DND-41 (cell line): Measurements from ENCODE around the gene GSTK1.
A peak's percentile ranks its signal among the peaks of the same experiment; 100 is the strongest.

ENCODE experiments used
- ATAC-seq: fragments of 200-7000 bp; cut with Tn5 transposase; 3 replicates; pipeline ENCODE4 v1.9.1; 2021; ENCODE audit warnings: low read depth; ENCODE audit not compliant: insufficient read depth
- DNase-seq: peaks from one replicate; pipeline ENCODE4 v3.0.0-alpha.2; 2020
- H2AFZ ChIP-seq: 2 replicates; pipeline ENCODE4 v1.6.0; 2012; ENCODE audit warnings: low read depth, low read length
- H3K27ac ChIP-seq: 2 replicates; pipeline ENCODE4 v1.5.1; 2012; ENCODE audit warnings: low read length, inconsistent platforms
- H3K27me3 ChIP-seq: fragments of 200-600 bp; sonication (generic); 2 replicates; pipeline ENCODE4 v1.6.0; 2012; ENCODE audit warnings: low read length, mild to moderate bottlenecking, inconsistent platforms; ENCODE audit not compliant: insufficient read depth, poor library complexity
- H3K36me3 ChIP-seq: 2 replicates; pipeline ENCODE4 v1.5.1; 2012; ENCODE audit warnings: low read length, inconsistent platforms; ENCODE audit not compliant: insufficient read depth
- H3K4me1 ChIP-seq: 2 replicates; pipeline ENCODE4 v1.5.1; 2012; ENCODE audit warnings: mild to moderate bottlenecking, low read length; ENCODE audit not compliant: insufficient read depth
- H3K4me2 ChIP-seq: 2 replicates; pipeline ENCODE4 v1.6.0; 2012; ENCODE audit warnings: mild to moderate bottlenecking, moderate library complexity, low read length, inconsistent platforms; ENCODE audit not compliant: insufficient read depth
- H3K4me3 ChIP-seq, 2 experiments: fragments of 200-600 bp in 1 of 2; shearing (Covaris generic) in 1 of 2; 2 replicates each; pipeline ENCODE4 v1.5.1; 2012 to 2016; ENCODE audit warnings: inconsistent platforms in 2 of 2, low read length in 2 of 2, mild to moderate bottlenecking in 2 of 2, low read depth in 1 of 2, moderate library complexity in 1 of 2
- H3K79me2 ChIP-seq: 2 replicates; pipeline ENCODE4 v1.6.0; 2012; ENCODE audit warnings: low read length, inconsistent platforms; ENCODE audit not compliant: insufficient read depth
- H3K9ac ChIP-seq: 2 replicates; pipeline ENCODE4 v1.6.0; 2012; ENCODE audit warnings: low read depth, mild to moderate bottlenecking, inconsistent platforms, low read length, moderate library complexity
- H3K9me3 ChIP-seq: 2 replicates; pipeline ENCODE4 v1.5.1; 2012; ENCODE audit warnings: low read length, moderate library complexity, mild to moderate bottlenecking, inconsistent platforms; ENCODE audit not compliant: insufficient read depth, severe bottlenecking
- H4K20me1 ChIP-seq: 2 replicates; pipeline ENCODE4 v1.6.0; 2012; ENCODE audit warnings: low read length; ENCODE audit not compliant: insufficient read depth
- EZH2 ChIP-seq: IDR thresholded peaks from 3 replicates; pipeline ENCODE4 v1.6.1; 2012; ENCODE audit warnings: borderline replicate concordance, low read depth, mild to moderate bottlenecking, moderate library complexity, low read length, inconsistent platforms; ENCODE audit not compliant: severe bottlenecking
- TF ChIP-seq, protein P1 (sequence below): IDR thresholded peaks from 2 replicates; pipeline ENCODE4 v1.5.1; 2012; ENCODE audit warnings: borderline replicate concordance, low read length, moderate library complexity, mild to moderate bottlenecking; ENCODE audit not compliant: poor library complexity, severe bottlenecking; ENCODE audit errors: extremely low read depth

The GSTK1 gene

DNA sequence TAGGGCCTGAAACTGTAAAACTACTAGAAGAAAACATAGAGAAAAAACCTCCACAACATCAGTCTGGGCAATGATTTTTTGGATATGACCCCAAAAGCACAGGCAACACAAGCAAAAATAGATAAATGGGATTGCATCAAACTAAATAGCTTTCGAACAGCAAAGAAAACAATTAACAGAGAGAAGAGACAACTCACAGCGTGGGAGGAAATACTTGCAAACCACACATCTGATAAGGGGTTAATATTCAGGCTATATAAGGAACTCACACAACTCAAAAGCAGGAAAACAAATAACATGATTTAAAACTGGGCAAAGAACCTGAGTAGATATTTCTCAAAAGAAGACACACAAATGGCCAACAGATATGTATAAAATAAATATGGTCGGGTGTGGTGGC, 7.7 kb upstream of the GSTK1 start:
- no peaks in the 10 kb centered on the region for H3K36me3 ChIP-seq
- no peak for TF ChIP-seq EZH2
- TF ChIP-seq, protein P1, sequence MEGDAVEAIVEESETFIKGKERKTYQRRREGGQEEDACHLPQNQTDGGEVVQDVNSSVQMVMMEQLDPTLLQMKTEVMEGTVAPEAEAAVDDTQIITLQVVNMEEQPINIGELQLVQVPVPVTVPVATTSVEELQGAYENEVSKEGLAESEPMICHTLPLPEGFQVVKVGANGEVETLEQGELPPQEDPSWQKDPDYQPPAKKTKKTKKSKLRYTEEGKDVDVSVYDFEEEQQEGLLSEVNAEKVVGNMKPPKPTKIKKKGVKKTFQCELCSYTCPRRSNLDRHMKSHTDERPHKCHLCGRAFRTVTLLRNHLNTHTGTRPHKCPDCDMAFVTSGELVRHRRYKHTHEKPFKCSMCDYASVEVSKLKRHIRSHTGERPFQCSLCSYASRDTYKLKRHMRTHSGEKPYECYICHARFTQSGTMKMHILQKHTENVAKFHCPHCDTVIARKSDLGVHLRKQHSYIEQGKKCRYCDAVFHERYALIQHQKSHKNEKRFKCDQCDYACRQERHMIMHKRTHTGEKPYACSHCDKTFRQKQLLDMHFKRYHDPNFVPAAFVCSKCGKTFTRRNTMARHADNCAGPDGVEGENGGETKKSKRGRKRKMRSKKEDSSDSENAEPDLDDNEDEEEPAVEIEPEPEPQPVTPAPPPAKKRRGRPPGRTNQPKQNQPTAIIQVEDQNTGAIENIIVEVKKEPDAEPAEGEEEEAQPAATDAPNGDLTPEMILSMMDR, result no peak
- H3K9ac ChIP-seq, result no peak overlapping the region
- no peaks in the 10 kb centered on the region for H3K9me3 ChIP-seq
- ATAC-seq, result 0 out of 3 replicates have a peak, but pooled peaks have one; percentile 35
- no peak overlapping the region for H3K4me3 ChIP-seq
- H3K4me2 ChIP-seq, result no peak overlapping the region
- H4K20me1 ChIP-seq, result no peaks in the 10 kb centered on the region
- H3K27me3 ChIP-seq, result no peaks in the 10 kb centered on the region
- H3K4me1 ChIP-seq, result peaks cover 30% of the 10 kb centered on the region
- no peak overlapping the region for H3K27ac ChIP-seq
- no peaks in the 10 kb centered on the region for H3K79me2 ChIP-seq
- no peak overlapping the region for H2AFZ ChIP-seq
- no peak for DNase-seq

DNA sequence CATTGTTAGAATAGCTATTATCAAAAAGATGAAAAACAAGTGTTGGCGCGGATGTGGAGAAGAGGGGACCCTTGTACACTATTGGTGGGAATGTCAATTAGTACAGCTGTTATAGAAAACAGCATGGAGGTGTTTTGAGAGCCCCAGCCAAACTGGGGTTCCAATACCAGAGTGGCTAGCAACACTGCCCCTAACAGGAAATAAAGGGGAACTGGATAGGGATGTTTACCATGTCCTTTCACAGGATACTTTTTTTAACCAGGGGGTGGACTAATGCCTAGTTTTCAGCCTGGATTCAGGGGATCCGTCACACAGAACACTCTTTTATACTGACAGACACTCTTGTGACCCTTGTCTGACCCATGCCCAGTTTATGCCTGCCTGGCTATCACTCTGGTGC, 6.9 kb upstream of the GSTK1 start:
- H3K4me3 ChIP-seq, result no peak overlapping the region
- H3K4me2 ChIP-seq, result no peak overlapping the region
- H3K79me2 ChIP-seq, result no peaks in the 10 kb centered on the region
- H4K20me1 ChIP-seq, result no peaks in the 10 kb centered on the region
- TF ChIP-seq, protein P1, result peak; percentile 39
- no peak for TF ChIP-seq EZH2
- no peak overlapping the region for H3K27ac ChIP-seq
- H3K9ac ChIP-seq, result no peak overlapping the region
- H3K36me3 ChIP-seq, result no peaks in the 10 kb centered on the region
- no peak for DNase-seq
- ATAC-seq, result peak; percentile 44; the same call in 2 of the 3 replicates
- no peaks in the 10 kb centered on the region for H3K27me3 ChIP-seq
- H2AFZ ChIP-seq, result no peak overlapping the region
- peaks cover 22% of the 10 kb centered on the region for H3K4me1 ChIP-seq
- no peaks in the 10 kb centered on the region for H3K9me3 ChIP-seq

DNA sequence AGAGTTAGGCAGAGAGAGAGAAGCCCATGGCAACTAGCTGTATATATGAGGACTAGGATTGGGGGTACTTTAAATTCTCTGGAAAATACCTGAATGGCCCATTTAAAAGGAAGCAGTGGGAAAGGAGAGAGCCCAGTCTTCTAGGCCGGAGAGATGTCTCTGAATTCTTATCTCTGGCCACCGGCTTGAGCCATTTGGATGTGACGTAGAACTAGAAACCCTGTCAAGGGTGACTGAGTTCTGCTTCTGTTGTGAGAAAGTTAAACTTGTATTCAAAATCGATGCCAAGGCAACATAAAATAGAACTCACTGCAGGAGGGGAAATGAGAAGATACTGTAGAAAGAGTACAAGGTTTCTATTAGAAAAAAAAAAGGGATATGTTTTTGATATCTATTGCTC, 6.3 kb upstream of the GSTK1 start:
- Histone ChIP-seq H3K27ac (no peak overlapping the region), H3K27me3 (no peaks in the 10 kb centered on the region), H2AFZ (no peak overlapping the region), H3K79me2 (no peaks in the 10 kb centered on the region), H3K4me2 (no peak overlapping the region), H3K9ac (no peak overlapping the region), H3K4me1 (peaks cover 17% of the 10 kb centered on the region), H3K4me3 (no peak overlapping the region), H3K36me3 (no peaks in the 10 kb centered on the region), H4K20me1 (no peaks in the 10 kb centered on the region), H3K9me3 (no peaks in the 10 kb centered on the region)
- ATAC-seq, result no peak
- DNase-seq, result no peak
- TF ChIP-seq, protein P1, result no peak
- no peak for TF ChIP-seq EZH2

DNA sequence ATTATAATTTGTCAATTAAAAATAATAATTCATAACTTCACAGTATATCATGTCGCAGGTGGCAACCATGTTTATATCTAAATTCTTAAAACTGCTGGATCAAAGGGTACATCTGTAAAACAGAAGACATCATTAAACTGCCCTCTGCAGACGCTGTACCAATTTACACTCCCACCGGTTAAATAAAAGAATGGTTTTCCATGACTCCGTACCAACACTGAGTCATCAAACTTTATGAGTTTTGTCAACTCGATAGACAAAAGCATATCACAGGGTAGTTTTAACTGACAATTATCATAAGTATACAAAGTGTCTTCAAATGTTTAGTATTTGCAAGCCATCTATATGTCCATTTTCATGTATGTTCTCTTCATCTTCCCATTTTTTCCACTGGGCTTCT, 5.7 kb upstream of the GSTK1 start:
- H3K79me2 ChIP-seq, result no peaks in the 10 kb centered on the region
- ATAC-seq (no peak), DNase-seq (no peak)
- H3K27me3 ChIP-seq, result no peaks in the 10 kb centered on the region
- H3K9ac ChIP-seq, result no peak overlapping the region
- no peak overlapping the region for H2AFZ ChIP-seq
- H3K4me2 ChIP-seq, result no peak overlapping the region
- H3K27ac ChIP-seq, result no peak overlapping the region
- no peaks in the 10 kb centered on the region for H3K36me3 ChIP-seq
- no peak overlapping the region for H3K4me3 ChIP-seq
- H4K20me1 ChIP-seq, result no peaks in the 10 kb centered on the region
- no peaks in the 10 kb centered on the region for H3K9me3 ChIP-seq
- TF ChIP-seq EZH2, result no peak
- TF ChIP-seq, protein P1, result no peak
- H3K4me1 ChIP-seq, result peaks cover 15% of the 10 kb centered on the region
